ENCODE measurements around the gene VKORC1.

VKORC1 gene

GRCh38 chr16:31084584-31085302, 9.9 kb downstream of the VKORC1 start:
- H3K36me3 ChIP-seq (replicated peaks in 1 of 2; ENCODE audit: control insufficient read depth in 2 of 2, insufficient read depth in 2 of 2, low read length in 2 of 2): peaks cover 39 to 62% of the 10 kb centered on the region in 2 donors
- no peak overlapping the region for H4K8ac ChIP-seq (ENCODE audit: low read depth, low read length)
- WGBS, 2 donors (ENCODE audit: extremely low coverage in 2 of 2, insufficient read length in 2 of 2, insufficient replicate concordance in 1 of 2): no CpG with 5 or more reads among the region's 16 CpGs
- H3K4ac ChIP-seq (ENCODE audit: low read length): no peak overlapping the region
- no peak overlapping the region for H2BK12ac ChIP-seq (ENCODE audit: low read length)
- no peak overlapping the region for H3K23ac ChIP-seq (ENCODE audit: low read depth, low read length, poor library complexity)
- H3K27ac ChIP-seq (replicated peaks; ENCODE audit: low read length): no peak overlapping the region
- H2AK5ac ChIP-seq (ENCODE audit: low read depth, low read length): no peak overlapping the region
- no peaks in the 10 kb centered on the region for H3K27me3 ChIP-seq (ENCODE audit: control insufficient read depth in 3 of 3, insufficient read depth in 3 of 3, low read depth in 1 of 3, low read length in 3 of 3)
- H2BK5ac ChIP-seq (ENCODE audit: low read length): no peak overlapping the region
- no peak overlapping the region for H3K9ac ChIP-seq (ENCODE audit: low read depth, low read length, poor library complexity)
- H3K79me1 ChIP-seq (ENCODE audit: low read depth, low read length): peaks cover 13% of the 10 kb centered on the region
- no peak overlapping the region for H3K14ac ChIP-seq (ENCODE audit: low read length)
- H3K9me3 ChIP-seq (replicated peaks in 1 of 2; ENCODE audit: control insufficient read depth in 2 of 2, insufficient read depth in 1 of 2, low read depth in 1 of 2, low read length in 2 of 2): peaks cover 0 to 2% of the 10 kb centered on the region in 2 donors
- H3K18ac ChIP-seq (ENCODE audit: low read length): no peak overlapping the region
- DNase-seq (ENCODE audit: low spot score): no peak
- H2BK120ac ChIP-seq (ENCODE audit: low read depth, low read length): no peak overlapping the region
- H4K91ac ChIP-seq (ENCODE audit: low read depth, low read length, poor library complexity): no peak overlapping the region
- H2BK15ac ChIP-seq (ENCODE audit: low read length): no peak overlapping the region
- H3K4me2 ChIP-seq (ENCODE audit: insufficient read depth, low read length, poor library complexity, severe bottlenecking): no peak overlapping the region
- H3K4me1 ChIP-seq (ENCODE audit: control insufficient read depth in 2 of 2, insufficient read depth in 1 of 2, low read depth in 1 of 2, low read length in 2 of 2): no peaks in the 10 kb centered on the region
- no peak overlapping the region for H2AFZ ChIP-seq (ENCODE audit: low read length)
- no peak overlapping the region for H3K4me3 ChIP-seq (ENCODE audit: low read length in 2 of 2)

- H3K9me3 ChIP-seq (replicated peaks in 1 of 2; ENCODE audit: control insufficient read depth in 2 of 2, insufficient read depth in 1 of 2, low read depth in 1 of 2, low read length in 2 of 2): no peaks in the 10 kb centered on the region
- no peak overlapping the region for H3K4me2 ChIP-seq (ENCODE audit: insufficient read depth, low read length, poor library complexity, severe bottlenecking)
- H3K4ac ChIP-seq (ENCODE audit: low read length): no peak overlapping the region
- no peak overlapping the region for H4K8ac ChIP-seq (ENCODE audit: low read depth, low read length)
- no peaks in the 10 kb centered on the region for H3K27me3 ChIP-seq (ENCODE audit: control insufficient read depth in 3 of 3, insufficient read depth in 3 of 3, low read depth in 1 of 3, low read length in 3 of 3)
- no peak overlapping the region for H3K14ac ChIP-seq (ENCODE audit: low read length)
- DNase-seq (ENCODE audit: low spot score): no peak
- WGBS, 2 donors (ENCODE audit: extremely low coverage in 2 of 2, insufficient read length in 2 of 2, insufficient replicate concordance in 1 of 2): no CpG with 5 or more reads among the region's 13 CpGs
- no peak overlapping the region for H2BK12ac ChIP-seq (ENCODE audit: low read length)
- H2BK120ac ChIP-seq (ENCODE audit: low read depth, low read length): no peak overlapping the region
- no peak overlapping the region for H2BK15ac ChIP-seq (ENCODE audit: low read length)
- H3K9ac ChIP-seq (ENCODE audit: low read depth, low read length, poor library complexity): no peak overlapping the region
- H3K4me1 ChIP-seq (ENCODE audit: control insufficient read depth in 2 of 2, insufficient read depth in 1 of 2, low read depth in 1 of 2, low read length in 2 of 2): no peaks in the 10 kb centered on the region
- H3K36me3 ChIP-seq (replicated peaks in 1 of 2; ENCODE audit: control insufficient read depth in 2 of 2, insufficient read depth in 2 of 2, low read length in 2 of 2): peaks cover 43 to 67% of the 10 kb centered on the region in 2 donors
- no peak overlapping the region for H2AFZ ChIP-seq (ENCODE audit: low read length)
- no peak overlapping the region for H3K27ac ChIP-seq (replicated peaks; ENCODE audit: low read length)
- no peak overlapping the region for H2AK5ac ChIP-seq (ENCODE audit: low read depth, low read length)
- no peak overlapping the region for H3K18ac ChIP-seq (ENCODE audit: low read length)
- no peak overlapping the region for H3K4me3 ChIP-seq (ENCODE audit: low read length in 2 of 2)
- H4K91ac ChIP-seq (ENCODE audit: low read depth, low read length, poor library complexity): no peak overlapping the region
- no peak overlapping the region for H2BK5ac ChIP-seq (ENCODE audit: low read length)
- H3K79me1 ChIP-seq (ENCODE audit: low read depth, low read length): peaks cover 18% of the 10 kb centered on the region
- H3K23ac ChIP-seq (ENCODE audit: low read depth, low read length, poor library complexity): no peak overlapping the region
Observed at GRCh38 chr16:31083981-31084380, 10.6 kb downstream of the VKORC1 start.

- Histone ChIP-seq H2BK12ac (ENCODE audit: low read length) (no peak overlapping the region), H3K9ac (ENCODE audit: low read depth, low read length, poor library complexity) (peak overlapping the region; percentile 63), H3K9me3 (replicated peaks in 1 of 2; ENCODE audit: control insufficient read depth in 2 of 2, insufficient read depth in 1 of 2, low read depth in 1 of 2, low read length in 2 of 2) (no peaks in the 10 kb centered on the region), H3K4me1 (ENCODE audit: control insufficient read depth in 2 of 2, insufficient read depth in 1 of 2, low read depth in 1 of 2, low read length in 2 of 2) (no peaks in the 10 kb centered on the region), H3K4ac (ENCODE audit: low read length) (no peak overlapping the region), H2BK120ac (ENCODE audit: low read depth, low read length) (no peak overlapping the region), H4K8ac (ENCODE audit: low read depth, low read length) (no peak overlapping the region), H3K4me2 (ENCODE audit: insufficient read depth, low read length, poor library complexity, severe bottlenecking) (no peak overlapping the region), H4K91ac (ENCODE audit: low read depth, low read length, poor library complexity) (no peak overlapping the region), H2AFZ (ENCODE audit: low read length) (no peak overlapping the region), H3K23ac (ENCODE audit: low read depth, low read length, poor library complexity) (no peak overlapping the region), H3K36me3 (replicated peaks in 1 of 2; ENCODE audit: control insufficient read depth in 2 of 2, insufficient read depth in 2 of 2, low read length in 2 of 2) (peaks cover 47 to 69% of the 10 kb centered on the region in 2 donors), H3K27ac (replicated peaks; ENCODE audit: low read length) (no peak overlapping the region), H2BK15ac (ENCODE audit: low read length) (no peak overlapping the region), H3K4me3 (ENCODE audit: low read length in 2 of 2) (no peak overlapping the region), H2AK5ac (ENCODE audit: low read depth, low read length) (no peak overlapping the region), H3K79me1 (ENCODE audit: low read depth, low read length) (peaks cover 18% of the 10 kb centered on the region), H3K18ac (ENCODE audit: low read length) (no peak overlapping the region), H2BK5ac (ENCODE audit: low read length) (no peak overlapping the region), H3K14ac (ENCODE audit: low read length) (no peak overlapping the region), H3K27me3 (ENCODE audit: control insufficient read depth in 3 of 3, insufficient read depth in 3 of 3, low read depth in 1 of 3, low read length in 3 of 3) (no peaks in the 10 kb centered on the region)
- no peak for DNase-seq (ENCODE audit: low spot score)
- no CpG with 5 or more reads among the region's 5 CpGs for WGBS, 2 donors (ENCODE audit: extremely low coverage in 2 of 2, insufficient read length in 2 of 2, insufficient replicate concordance in 1 of 2)
Observed at GRCh38 chr16:31083556-31083955, 11.0 kb downstream of the VKORC1 start.

- Histone ChIP-seq H4K91ac (ENCODE audit: low read depth, low read length, poor library complexity) (no peak overlapping the region), H2AK5ac (ENCODE audit: low read depth, low read length) (no peak overlapping the region), H3K27me3 (ENCODE audit: control insufficient read depth in 3 of 3, insufficient read depth in 3 of 3, low read depth in 1 of 3, low read length in 3 of 3) (no peaks in the 10 kb centered on the region), H2BK5ac (ENCODE audit: low read length) (no peak overlapping the region), H3K4me2 (ENCODE audit: insufficient read depth, low read length, poor library complexity, severe bottlenecking) (no peak overlapping the region), H3K9me3 (replicated peaks in 1 of 2; ENCODE audit: control insufficient read depth in 2 of 2, insufficient read depth in 1 of 2, low read depth in 1 of 2, low read length in 2 of 2) (no peaks in the 10 kb centered on the region), H3K79me1 (ENCODE audit: low read depth, low read length) (peaks cover 18% of the 10 kb centered on the region), H3K9ac (ENCODE audit: low read depth, low read length, poor library complexity) (no peak overlapping the region), H3K14ac (ENCODE audit: low read length) (no peak overlapping the region), H2BK120ac (ENCODE audit: low read depth, low read length) (no peak overlapping the region), H3K4me1 (ENCODE audit: control insufficient read depth in 2 of 2, insufficient read depth in 1 of 2, low read depth in 1 of 2, low read length in 2 of 2) (no peaks in the 10 kb centered on the region), H2BK15ac (ENCODE audit: low read length) (no peak overlapping the region), H3K27ac (replicated peaks; ENCODE audit: low read length) (no peak overlapping the region), H4K8ac (ENCODE audit: low read depth, low read length) (no peak overlapping the region), H2AFZ (ENCODE audit: low read length) (no peak overlapping the region), H3K23ac (ENCODE audit: low read depth, low read length, poor library complexity) (no peak overlapping the region), H3K4me3 (ENCODE audit: low read length in 2 of 2) (no peak overlapping the region), H3K4ac (ENCODE audit: low read length) (no peak overlapping the region), H2BK12ac (ENCODE audit: low read length) (no peak overlapping the region), H3K18ac (ENCODE audit: low read length) (no peak overlapping the region), H3K36me3 (replicated peaks in 1 of 2; ENCODE audit: control insufficient read depth in 2 of 2, insufficient read depth in 2 of 2, low read length in 2 of 2) (peaks cover 49 to 74% of the 10 kb centered on the region in 2 donors)
- DNase-seq (ENCODE audit: low spot score): no peak
- WGBS, 2 donors (ENCODE audit: extremely low coverage in 2 of 2, insufficient read length in 2 of 2, insufficient replicate concordance in 1 of 2): no CpG with 5 or more reads among the region's 9 CpGs
Observed at GRCh38 chr16:31083081-31083480, 11.5 kb downstream of the VKORC1 start.
